Stimulated activated CD8-positive, alpha-beta memory T cell treated with anti-CD3 and anti-CD28 coated beads, Interleukin-15, amount 100 ng/mL, for 1 hour (primary cell): Measurements from ENCODE around the gene LMOD3.

Source experiments
- DNase-seq: peaks from one replicate; pipeline ENCODE4 v3.0.0-alpha.2; 2020; ENCODE audit warnings: low read depth

The LMOD3 gene

GRCh38 chr3:69121950-69122349, 445 bp downstream of the LMOD3 start:
- no peak for DNase-seq

- no peak for DNase-seq
Measured at GRCh38 chr3:69121513-69121912, 882 bp downstream of the LMOD3 start.

- peak; percentile 79 for DNase-seq
Measured at GRCh38 chr3:69120879-69121464, 1.4 kb downstream of the LMOD3 start.

- DNase-seq, result no peak
Measured at GRCh38 chr3:69119681-69120080, 2.7 kb downstream of the LMOD3 start.

GRCh38 chr3:69119138-69119537, 3.3 kb downstream of the LMOD3 start:
- no peak for DNase-seq

- DNase-seq, result no peak
Measured at GRCh38 chr3:69118555-69118954, 3.8 kb downstream of the LMOD3 start.

GRCh38 chr3:69116897-69117296, 5.5 kb downstream of the LMOD3 start:
- no peak for DNase-seq

- DNase-seq, result no peak
Measured at GRCh38 chr3:69116162-69116561, 6.2 kb downstream of the LMOD3 start.

- no peak for DNase-seq
Measured at GRCh38 chr3:69115731-69116130, 6.7 kb downstream of the LMOD3 start.

GRCh38 chr3:69113536-69113935, 8.9 kb downstream of the LMOD3 start:
- DNase-seq, result no peak

- no peak for DNase-seq
Measured at GRCh38 chr3:69110941-69111546, 11.4 kb downstream of the LMOD3 start.

GRCh38 chr3:69108811-69109210, 13.6 kb downstream of the LMOD3 start:
- no peak for DNase-seq

- DNase-seq, result no peak
Measured at GRCh38 chr3:69107841-69108240, 14.6 kb downstream of the LMOD3 start.

- DNase-seq, result no peak
Measured at GRCh38 chr3:69105320-69105719, 17.1 kb downstream of the LMOD3 start.

- DNase-seq, result no peak
Measured at GRCh38 chr3:69104586-69104985, 17.8 kb downstream of the LMOD3 start.

GRCh38 chr3:69103123-69103522, 19.3 kb downstream of the LMOD3 start:
- DNase-seq, result no peak

GRCh38 chr3:69102384-69102783, 20.0 kb downstream of the LMOD3 start:
- DNase-seq, result no peak

GRCh38 chr3:69099576-69099975, 22.8 kb downstream of the LMOD3 start:
- DNase-seq, result no peak

- DNase-seq, result no peak
Measured at GRCh38 chr3:69097407-69098086, 24.8 kb downstream of the LMOD3 start.

- DNase-seq, result no peak
Measured at GRCh38 chr3:69096299-69096698, 26.1 kb downstream of the LMOD3 start.

GRCh38 chr3:69095636-69096035, 26.8 kb downstream of the LMOD3 start:
- DNase-seq, result no peak

- no peak for DNase-seq
Measured at GRCh38 chr3:69094467-69095205, 27.8 kb downstream of the LMOD3 start.

GRCh38 chr3:69092030-69092516, 30.3 kb downstream of the LMOD3 start:
- DNase-seq, result no peak
